ENCODE data around the gene TRIM14.

DNA sequence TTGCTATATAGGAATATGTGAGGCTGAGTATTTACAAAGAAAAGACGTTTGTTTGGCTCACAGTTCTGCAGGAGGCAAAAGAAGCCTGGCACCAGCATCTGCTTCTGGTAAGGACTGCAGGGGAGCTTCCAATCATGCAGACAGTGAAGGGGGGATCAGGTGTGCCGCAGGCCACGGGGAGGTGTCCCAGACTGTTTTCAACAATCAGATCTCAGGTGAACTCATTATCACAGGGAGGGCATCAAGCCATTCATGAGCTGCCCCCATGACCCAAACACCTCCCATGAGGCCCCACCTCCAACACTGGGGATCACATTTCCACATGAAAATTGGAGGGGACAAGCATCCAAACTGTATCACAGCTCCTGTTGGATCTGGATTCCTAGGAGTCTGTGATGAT, 30.4 kb upstream of the TRIM14 start:
- TF ChIP-seq CTCF (IDR thresholded peaks at IDR 0.05) = no peak
- no peak for TF ChIP-seq POLR2A (IDR thresholded peaks at IDR 0.05)

Data from lower leg skin (tissue), 3 donors.